ENCODE measurements around the gene ARHGEF12. TPM values are rescaled to one million over a fixed set of nuclear protein-coding genes. Genes with fewer than 3 reads are reported as not detected.

ARHGEF12 gene
- total RNA-seq, 1 experiment from 2014 or later = 15.4 TPM

DNA sequence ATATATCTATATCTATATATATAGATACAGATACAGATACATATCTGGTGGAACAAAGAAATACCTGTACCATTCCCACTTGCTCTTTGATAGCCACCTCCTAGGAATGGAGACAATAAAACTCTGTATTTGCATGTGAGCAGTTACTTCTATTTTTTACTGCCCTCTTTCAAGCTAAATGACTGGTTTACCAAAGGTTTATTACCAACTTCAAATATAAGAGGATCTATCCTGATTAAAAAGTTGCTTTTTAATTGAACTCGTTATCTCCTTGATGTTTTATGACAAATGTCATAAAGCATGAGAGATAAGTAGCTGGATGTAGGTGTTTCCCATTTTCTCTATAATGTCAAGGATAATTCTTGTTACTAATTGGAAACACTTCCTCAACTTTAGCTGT is 153.6 kb downstream of the ARHGEF12 start:
- Histone ChIP-seq H3K79me2 (ENCODE audit: low read length) (no peaks in the 10 kb centered on the region), H3K27ac (ENCODE audit: low read length) (no peak overlapping the region), H3K9me3 (ENCODE audit: low read length) (no peaks in the 10 kb centered on the region), H2AFZ (ENCODE audit: low read length) (no peak overlapping the region), H3K4me1 (ENCODE audit: low read length) (peaks cover 3% of the 10 kb centered on the region; the same call in 1 of the 2 replicates), H3K4me2 (ENCODE audit: low read depth, low read length, poor library complexity, severe bottlenecking) (no peak overlapping the region), H3K36me3 (ENCODE audit: insufficient read depth, low read length) (no peaks in the 10 kb centered on the region), H3K9ac (ENCODE audit: low read length) (no peak overlapping the region), H4K20me1 (ENCODE audit: insufficient read depth, low read depth, low read length) (no peaks in the 10 kb centered on the region), H3K4me3 (ENCODE audit: low read length) (no peak overlapping the region), H3K9me2 (replicated peaks; ENCODE audit: insufficient read depth, low read length) (no peaks in the 10 kb centered on the region), H3K27me3 (ENCODE audit: low read length) (no peaks in the 10 kb centered on the region)
- DNase-seq = no peak

GRCh38 chr11:120492486-120492885 is 156.3 kb downstream of the ARHGEF12 start:
- Histone ChIP-seq H3K27ac (ENCODE audit: low read length) (no peak overlapping the region), H3K4me1 (ENCODE audit: low read length) (peaks cover 3% of the 10 kb centered on the region; the same call in 1 of the 2 replicates), H3K27me3 (ENCODE audit: low read length) (no peaks in the 10 kb centered on the region), H3K9me3 (ENCODE audit: low read length) (no peaks in the 10 kb centered on the region), H3K9ac (ENCODE audit: low read length) (no peak overlapping the region), H3K79me2 (ENCODE audit: low read length) (no peaks in the 10 kb centered on the region), H3K4me2 (ENCODE audit: low read depth, low read length, poor library complexity, severe bottlenecking) (no peak overlapping the region), H3K4me3 (ENCODE audit: low read length) (no peak overlapping the region), H3K36me3 (ENCODE audit: insufficient read depth, low read length) (no peaks in the 10 kb centered on the region), H2AFZ (ENCODE audit: low read length) (no peak overlapping the region), H4K20me1 (ENCODE audit: insufficient read depth, low read depth, low read length) (no peaks in the 10 kb centered on the region), H3K9me2 (replicated peaks; ENCODE audit: insufficient read depth, low read length) (no peaks in the 10 kb centered on the region)
- DNase-seq = no peak

GRCh38 chr11:120494595-120494994 is 158.4 kb downstream of the ARHGEF12 start:
- Histone ChIP-seq H4K20me1 (ENCODE audit: insufficient read depth, low read depth, low read length) (no peaks in the 10 kb centered on the region), H3K9me3 (ENCODE audit: low read length) (no peaks in the 10 kb centered on the region), H3K4me1 (ENCODE audit: low read length) (peaks cover 3% of the 10 kb centered on the region; the same call in 1 of the 2 replicates), H3K9me2 (replicated peaks; ENCODE audit: insufficient read depth, low read length) (no peaks in the 10 kb centered on the region), H3K27me3 (ENCODE audit: low read length) (no peaks in the 10 kb centered on the region), H3K27ac (ENCODE audit: low read length) (no peak overlapping the region), H3K36me3 (ENCODE audit: insufficient read depth, low read length) (no peaks in the 10 kb centered on the region), H3K9ac (ENCODE audit: low read length) (no peak overlapping the region), H3K4me2 (ENCODE audit: low read depth, low read length, poor library complexity, severe bottlenecking) (no peak overlapping the region), H3K79me2 (ENCODE audit: low read length) (no peaks in the 10 kb centered on the region), H3K4me3 (ENCODE audit: low read length) (no peak overlapping the region), H2AFZ (ENCODE audit: low read length) (no peak overlapping the region)
- no peak for DNase-seq

DNA sequence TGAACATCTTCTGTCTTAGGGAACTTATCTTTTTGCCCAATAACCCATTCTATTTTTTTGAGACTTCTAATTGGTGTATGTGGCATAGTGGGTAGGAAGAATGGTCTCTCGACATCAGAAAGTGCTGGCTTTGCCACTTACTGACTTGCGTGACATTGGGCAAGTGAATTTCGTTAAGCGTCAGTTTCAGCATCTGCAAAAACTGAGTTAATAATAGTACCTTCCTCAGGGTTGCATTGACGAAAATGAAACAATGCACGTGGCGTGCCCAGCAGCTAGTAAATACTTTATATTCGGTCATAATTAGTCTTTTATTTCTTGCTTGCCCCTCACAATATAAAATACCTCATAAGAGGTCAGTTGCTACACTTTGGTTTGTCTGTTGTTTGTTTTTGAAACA is 162.9 kb downstream of the ARHGEF12 start:
- no peaks in the 10 kb centered on the region for H3K36me3 ChIP-seq (ENCODE audit: insufficient read depth, low read length)

DNA sequence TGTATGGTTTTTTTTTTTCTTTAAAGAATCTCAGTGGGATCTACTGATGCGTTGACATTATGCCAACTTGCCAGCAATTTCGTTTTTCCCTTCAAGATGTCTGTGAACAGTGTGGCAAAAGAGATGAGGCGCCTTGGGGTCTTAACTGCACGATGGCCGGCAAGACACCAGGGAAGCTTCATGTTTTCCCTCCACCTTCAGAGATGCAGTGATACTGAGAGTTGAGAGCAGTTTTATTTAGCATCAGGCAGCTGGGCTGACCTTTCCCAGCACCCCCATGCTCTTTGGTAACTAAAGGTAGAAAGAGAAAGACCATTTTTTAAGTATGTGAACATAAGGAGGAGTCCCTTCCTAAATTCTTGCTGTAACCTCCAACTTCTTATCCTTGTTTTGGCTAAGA is 163.6 kb downstream of the ARHGEF12 start:
- no peaks in the 10 kb centered on the region for H3K36me3 ChIP-seq (ENCODE audit: insufficient read depth, low read length)
- no peak overlapping the region for H3K27ac ChIP-seq (ENCODE audit: low read length)
- H4K20me1 ChIP-seq (ENCODE audit: insufficient read depth, low read depth, low read length) = no peaks in the 10 kb centered on the region
- H2AFZ ChIP-seq (ENCODE audit: low read length) = no peak overlapping the region
- no peak for DNase-seq
- H3K27me3 ChIP-seq (ENCODE audit: low read length) = no peaks in the 10 kb centered on the region
- H3K79me2 ChIP-seq (ENCODE audit: low read length) = no peaks in the 10 kb centered on the region
- no peak overlapping the region for H3K4me3 ChIP-seq (ENCODE audit: low read length)
- no peaks in the 10 kb centered on the region for H3K9me3 ChIP-seq (ENCODE audit: low read length)
- no peak overlapping the region for H3K9ac ChIP-seq (ENCODE audit: low read length)
- no peak overlapping the region for H3K4me2 ChIP-seq (ENCODE audit: low read depth, low read length, poor library complexity, severe bottlenecking)
- no peaks in the 10 kb centered on the region for H3K9me2 ChIP-seq (replicated peaks; ENCODE audit: insufficient read depth, low read length)
- no peaks in the 10 kb centered on the region for H3K4me1 ChIP-seq (ENCODE audit: low read length)

More for the DNA sequence above, 162.9 kb downstream of the ARHGEF12 start:
- Histone ChIP-seq H3K27me3 (ENCODE audit: low read length) (no peaks in the 10 kb centered on the region), H4K20me1 (ENCODE audit: insufficient read depth, low read depth, low read length) (no peaks in the 10 kb centered on the region), H3K79me2 (ENCODE audit: low read length) (no peaks in the 10 kb centered on the region), H3K4me1 (ENCODE audit: low read length) (peaks cover 3% of the 10 kb centered on the region; the same call in 1 of the 2 replicates), H3K27ac (ENCODE audit: low read length) (no peak overlapping the region), H3K9ac (ENCODE audit: low read length) (no peak overlapping the region), H2AFZ (ENCODE audit: low read length) (no peak overlapping the region), H3K4me2 (ENCODE audit: low read depth, low read length, poor library complexity, severe bottlenecking) (no peak overlapping the region), H3K9me2 (replicated peaks; ENCODE audit: insufficient read depth, low read length) (no peaks in the 10 kb centered on the region), H3K4me3 (ENCODE audit: low read length) (no peak overlapping the region), H3K9me3 (ENCODE audit: low read length) (no peaks in the 10 kb centered on the region)
- DNase-seq = no peak

DNA sequence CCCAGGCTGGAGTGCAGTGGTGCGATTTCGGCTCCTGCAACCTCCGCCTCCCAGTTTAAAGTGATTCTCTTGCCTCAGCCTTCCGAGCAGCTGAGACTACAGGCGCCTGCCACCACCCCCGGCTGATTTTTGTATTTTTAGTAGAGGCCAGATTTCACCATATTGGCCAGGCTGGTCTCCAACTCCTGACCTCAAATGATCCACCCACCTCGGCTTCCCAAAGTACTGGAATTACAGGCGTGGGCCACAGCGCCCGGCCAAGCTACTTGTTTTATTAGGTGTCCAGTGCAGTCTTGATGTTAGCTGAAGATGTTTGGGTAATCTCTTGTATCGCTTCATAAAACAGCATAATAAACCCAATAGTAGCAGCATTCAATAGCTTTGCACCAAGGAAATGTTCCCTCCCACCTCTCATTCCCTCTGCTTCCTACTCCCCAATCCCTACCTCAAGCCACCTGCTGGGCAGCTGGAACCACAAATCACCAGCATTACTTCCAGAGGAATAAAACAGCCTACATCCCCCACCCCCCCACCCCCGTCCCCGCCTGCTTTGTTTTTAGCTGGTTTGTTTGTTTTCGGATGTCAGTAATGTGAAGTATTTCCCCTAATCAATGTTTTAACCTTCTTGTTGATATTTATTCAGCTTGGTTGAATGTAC is 164.3 kb downstream of the ARHGEF12 start:
- Histone ChIP-seq H3K9me2 (replicated peaks; ENCODE audit: insufficient read depth, low read length) (no peaks in the 10 kb centered on the region), H3K79me2 (ENCODE audit: low read length) (no peaks in the 10 kb centered on the region), H3K36me3 (ENCODE audit: insufficient read depth, low read length) (no peaks in the 10 kb centered on the region), H3K27me3 (ENCODE audit: low read length) (no peaks in the 10 kb centered on the region), H3K9ac (ENCODE audit: low read length) (no peak overlapping the region), H3K4me2 (ENCODE audit: low read depth, low read length, poor library complexity, severe bottlenecking) (no peak overlapping the region), H3K27ac (ENCODE audit: low read length) (no peak overlapping the region), H3K4me3 (ENCODE audit: low read length) (no peak overlapping the region), H4K20me1 (ENCODE audit: insufficient read depth, low read depth, low read length) (no peaks in the 10 kb centered on the region), H3K9me3 (ENCODE audit: low read length) (no peaks in the 10 kb centered on the region), H3K4me1 (ENCODE audit: low read length) (no peaks in the 10 kb centered on the region), H2AFZ (ENCODE audit: low read length) (no peak overlapping the region)
- no peak for DNase-seq

GRCh38 chr11:120501440-120501839 is 165.2 kb downstream of the ARHGEF12 start:
- H3K27ac ChIP-seq (ENCODE audit: low read length) = no peak overlapping the region

DNA sequence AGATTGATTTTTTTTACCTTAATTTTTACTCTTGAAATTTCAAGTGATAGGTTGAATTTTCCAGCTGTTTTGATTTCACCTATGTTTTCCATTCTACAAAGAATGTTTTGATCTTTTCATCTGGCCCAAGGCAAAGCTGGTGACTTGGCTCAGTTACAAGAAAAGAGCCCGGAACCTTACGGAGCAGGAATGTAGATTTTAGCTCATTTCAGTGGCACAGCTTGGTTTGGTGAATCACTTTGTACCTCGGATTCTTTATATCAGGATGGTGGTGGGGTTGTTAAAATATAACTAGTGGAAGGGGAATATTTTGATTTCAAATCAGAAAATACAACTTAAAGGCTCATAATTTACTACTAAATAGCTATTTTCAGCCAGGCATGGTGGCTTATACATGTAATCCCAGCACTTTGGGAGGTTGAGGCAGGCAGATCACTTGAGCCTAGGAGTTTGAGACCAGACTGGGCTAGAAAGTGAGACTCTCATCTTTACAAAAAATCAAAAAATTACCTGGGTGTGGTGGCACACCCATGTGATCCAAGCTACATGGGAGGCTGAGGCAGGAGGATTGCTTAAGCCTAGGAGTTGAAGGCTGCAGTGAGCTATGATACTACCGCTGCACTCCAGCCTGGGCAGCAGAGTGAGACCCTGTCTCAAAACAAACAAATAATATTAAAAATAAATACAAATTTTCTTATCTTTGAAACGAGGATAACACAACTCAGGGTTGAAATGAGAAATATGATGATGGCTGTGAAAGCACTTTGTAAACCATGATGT is 166.0 kb downstream of the ARHGEF12 start:
- no peak overlapping the region for H2AFZ ChIP-seq (ENCODE audit: low read length)

More at GRCh38 chr11:120501440-120501839, 165.2 kb downstream of the ARHGEF12 start:
- Histone ChIP-seq H3K9me2 (replicated peaks; ENCODE audit: insufficient read depth, low read length) (no peaks in the 10 kb centered on the region), H3K27me3 (ENCODE audit: low read length) (no peaks in the 10 kb centered on the region), H3K4me1 (ENCODE audit: low read length) (no peaks in the 10 kb centered on the region), H3K36me3 (ENCODE audit: insufficient read depth, low read length) (no peaks in the 10 kb centered on the region), H4K20me1 (ENCODE audit: insufficient read depth, low read depth, low read length) (no peaks in the 10 kb centered on the region), H3K4me2 (ENCODE audit: low read depth, low read length, poor library complexity, severe bottlenecking) (no peak overlapping the region), H3K4me3 (ENCODE audit: low read length) (no peak overlapping the region), H2AFZ (ENCODE audit: low read length) (no peak overlapping the region), H3K9me3 (ENCODE audit: low read length) (no peaks in the 10 kb centered on the region), H3K9ac (ENCODE audit: low read length) (no peak overlapping the region), H3K79me2 (ENCODE audit: low read length) (no peaks in the 10 kb centered on the region)
- DNase-seq = no peak

More for the DNA sequence above, 166.0 kb downstream of the ARHGEF12 start:
- Histone ChIP-seq H3K4me3 (ENCODE audit: low read length) (no peak overlapping the region), H3K79me2 (ENCODE audit: low read length) (no peaks in the 10 kb centered on the region), H3K9me2 (replicated peaks; ENCODE audit: insufficient read depth, low read length) (no peaks in the 10 kb centered on the region), H3K36me3 (ENCODE audit: insufficient read depth, low read length) (no peaks in the 10 kb centered on the region), H3K27me3 (ENCODE audit: low read length) (no peaks in the 10 kb centered on the region), H3K9ac (ENCODE audit: low read length) (no peak overlapping the region), H3K27ac (ENCODE audit: low read length) (no peak overlapping the region), H3K9me3 (ENCODE audit: low read length) (no peaks in the 10 kb centered on the region), H3K4me2 (ENCODE audit: low read depth, low read length, poor library complexity, severe bottlenecking) (no peak overlapping the region), H4K20me1 (ENCODE audit: insufficient read depth, low read depth, low read length) (no peaks in the 10 kb centered on the region), H3K4me1 (ENCODE audit: low read length) (no peaks in the 10 kb centered on the region)
- no peak for DNase-seq
